Measurements from ENCODE around the gene SOBP. TPM values are rescaled to one million over a fixed set of nuclear protein-coding genes. Genes with fewer than 3 reads are reported as not detected.

The SOBP gene
- total RNA-seq, 1 experiment from 2014 or later, result 0.22 TPM

GRCh38 chr6:107538856-107539387 is 49.0 kb downstream of the SOBP start:
- H3K4me3 ChIP-seq, result no peak overlapping the region
- ChIA-PET CTCF (no interaction called here), POLR2A (ENCODE audit: unreplicated experiment) (no interaction called here)
- no peaks in the 10 kb centered on the region for H3K27me3 ChIP-seq (ENCODE audit: insufficient read depth, low read depth)
- no TSS peak for BruUV-seq (replicated peaks)
- no peaks in the 10 kb centered on the region for H3K9me3 ChIP-seq (ENCODE audit: insufficient read depth, low read depth)
- H3K27ac ChIP-seq, result no peak overlapping the region
- no peaks in the 10 kb centered on the region for H3K9me2 ChIP-seq (ENCODE audit: insufficient read depth)
- DNase-seq, result no peak
- H3K4me1 ChIP-seq (replicated peaks; ENCODE audit: insufficient read depth), result no peaks in the 10 kb centered on the region
- no peak overlapping the region for H2AFZ ChIP-seq
- H3K4me2 ChIP-seq, result no peak overlapping the region
- H3K36me3 ChIP-seq (ENCODE audit: low read depth), result no peaks in the 10 kb centered on the region
- H4K20me1 ChIP-seq (ENCODE audit: insufficient read depth), result no peaks in the 10 kb centered on the region
- intact Hi-C loops (cut with micrococcal nuclease; ENCODE audit: unreplicated experiment), result no loop called here
- TF ChIP-seq CTCF (conservative IDR thresholded peaks at IDR 0.05) (no peak), EZH2 (IDR thresholded peaks at IDR 0.05; ENCODE audit: low read depth) (no peak)
- no peaks in the 10 kb centered on the region for H3F3A ChIP-seq (ENCODE audit: insufficient read depth, low read depth)
- no peaks in the 10 kb centered on the region for H3K79me2 ChIP-seq (ENCODE audit: low read depth)

GRCh38 chr6:107539409-107539808 is 49.5 kb downstream of the SOBP start:
- Histone ChIP-seq H4K20me1 (ENCODE audit: insufficient read depth) (no peaks in the 10 kb centered on the region), H2AFZ (no peak overlapping the region), H3F3A (ENCODE audit: insufficient read depth, low read depth) (no peaks in the 10 kb centered on the region), H3K9me2 (ENCODE audit: insufficient read depth) (no peaks in the 10 kb centered on the region), H3K27ac (no peak overlapping the region), H3K27me3 (ENCODE audit: insufficient read depth, low read depth) (no peaks in the 10 kb centered on the region), H3K4me2 (no peak overlapping the region), H3K79me2 (ENCODE audit: low read depth) (no peaks in the 10 kb centered on the region), H3K36me3 (ENCODE audit: low read depth) (no peaks in the 10 kb centered on the region), H3K4me1 (replicated peaks; ENCODE audit: insufficient read depth) (no peaks in the 10 kb centered on the region), H3K9me3 (ENCODE audit: insufficient read depth, low read depth) (no peaks in the 10 kb centered on the region), H3K4me3 (no peak overlapping the region)
- ChIA-PET CTCF (no interaction called here), POLR2A (ENCODE audit: unreplicated experiment) (no interaction called here)
- TF ChIP-seq EZH2 (IDR thresholded peaks at IDR 0.05; ENCODE audit: low read depth), result no peak
- TF ChIP-seq CTCF (conservative IDR thresholded peaks at IDR 0.05), result no peak
- intact Hi-C loops (cut with micrococcal nuclease; ENCODE audit: unreplicated experiment), result no loop called here
- no peak for DNase-seq
- no TSS peak for BruUV-seq (replicated peaks)

GRCh38 chr6:107539849-107540464 is 50.0 kb downstream of the SOBP start:
- BruUV-seq (replicated peaks), result no TSS peak
- POLR2A ChIA-PET (ENCODE audit: unreplicated experiment), result no interaction called here

More at GRCh38 chr6:107539849-107540464, 50.0 kb downstream of the SOBP start:
- H3K4me3 ChIP-seq, result no peak overlapping the region
- no peaks in the 10 kb centered on the region for H3K27me3 ChIP-seq (ENCODE audit: insufficient read depth, low read depth)
- no peaks in the 10 kb centered on the region for H3K36me3 ChIP-seq (ENCODE audit: low read depth)
- H3K27ac ChIP-seq, result no peak overlapping the region
- CTCF ChIA-PET, result no interaction called here
- H3K79me2 ChIP-seq (ENCODE audit: low read depth), result no peaks in the 10 kb centered on the region
- H3F3A ChIP-seq (ENCODE audit: insufficient read depth, low read depth), result no peaks in the 10 kb centered on the region
- H3K9me2 ChIP-seq (ENCODE audit: insufficient read depth), result no peaks in the 10 kb centered on the region
- H4K20me1 ChIP-seq (ENCODE audit: insufficient read depth), result no peaks in the 10 kb centered on the region
- H2AFZ ChIP-seq, result no peak overlapping the region
- H3K4me1 ChIP-seq (replicated peaks; ENCODE audit: insufficient read depth), result no peaks in the 10 kb centered on the region
- DNase-seq, result no peak
- TF ChIP-seq EZH2 (IDR thresholded peaks at IDR 0.05; ENCODE audit: low read depth), result no peak
- TF ChIP-seq CTCF (conservative IDR thresholded peaks at IDR 0.05), result no peak
- intact Hi-C loops (cut with micrococcal nuclease; ENCODE audit: unreplicated experiment), result no loop called here
- H3K9me3 ChIP-seq (ENCODE audit: insufficient read depth, low read depth), result no peaks in the 10 kb centered on the region
- no peak overlapping the region for H3K4me2 ChIP-seq

All from PC-9 (cell line).